ENCODE data around the gene FBXL7.

The FBXL7 gene

GRCh38 chr5:15957124-15957523, 457.1 kb downstream of the FBXL7 start:
- no peak overlapping the region for H3K4me3 ChIP-seq (replicated peaks in 1 of 2; ENCODE audit: low read depth in 2 of 2, low read length in 2 of 2)
- TF ChIP-seq CTCF (IDR thresholded peaks at IDR 0.05; ENCODE audit: low read depth, low read length): no peak
- DNase-seq (ENCODE audit: low read depth in 2 of 2): no peak

GRCh38 chr5:15959370-15960164, 459.6 kb downstream of the FBXL7 start:
- no peak for TF ChIP-seq CTCF (IDR thresholded peaks at IDR 0.05; ENCODE audit: low read depth, low read length)
- DNase-seq (ENCODE audit: low read depth in 2 of 2): peak in 1 of 2 donors; percentile 12
- H3K4me3 ChIP-seq (replicated peaks in 1 of 2; ENCODE audit: low read depth in 2 of 2, low read length in 2 of 2): no peak overlapping the region

GRCh38 chr5:15966066-15966640, 466.2 kb downstream of the FBXL7 start:
- no peak for TF ChIP-seq CTCF (IDR thresholded peaks at IDR 0.05; ENCODE audit: low read depth, low read length)
- no peak overlapping the region for H3K4me3 ChIP-seq (replicated peaks in 1 of 2; ENCODE audit: low read depth in 2 of 2, low read length in 2 of 2)
- peak in 1 of 2 donors; percentile 4 for DNase-seq (ENCODE audit: low read depth in 2 of 2)

GRCh38 chr5:15966651-15967050, 466.7 kb downstream of the FBXL7 start:
- no peak overlapping the region for H3K4me3 ChIP-seq (replicated peaks in 1 of 2; ENCODE audit: low read depth in 2 of 2, low read length in 2 of 2)
- DNase-seq (ENCODE audit: low read depth in 2 of 2): peak in 1 of 2 donors; percentile 10

GRCh38 chr5:15968993-15969392, 469.0 kb downstream of the FBXL7 start:
- no peak for TF ChIP-seq CTCF (IDR thresholded peaks at IDR 0.05; ENCODE audit: low read depth, low read length)
- no peak overlapping the region for H3K4me3 ChIP-seq (replicated peaks in 1 of 2; ENCODE audit: low read depth in 2 of 2, low read length in 2 of 2)
- peak in 1 of 2 donors; percentile 5 for DNase-seq (ENCODE audit: low read depth in 2 of 2)

More at GRCh38 chr5:15966651-15967050, 466.7 kb downstream of the FBXL7 start:
- TF ChIP-seq CTCF (IDR thresholded peaks at IDR 0.05; ENCODE audit: low read depth, low read length): no peak

- no peak for TF ChIP-seq CTCF (IDR thresholded peaks at IDR 0.05; ENCODE audit: low read depth, low read length)
- no peak for DNase-seq (ENCODE audit: low read depth in 2 of 2)
- H3K4me3 ChIP-seq (replicated peaks in 1 of 2; ENCODE audit: low read depth in 2 of 2, low read length in 2 of 2): no peak overlapping the region
Measured at GRCh38 chr5:15977851-15978250, 477.9 kb downstream of the FBXL7 start.
